Fibroblast of lung (primary cell): ENCODE results near the gene RNF128. TPM values are rescaled to one million over a fixed set of nuclear protein-coding genes. Genes with fewer than 3 reads are reported as not detected.

Source experiments
- DNase-seq, 2 donors: peaks; one replicate each; pipeline versions ENCODE4 v3.0.0 to v3.0.0-alpha.2; 2010; ENCODE audit warnings: low read depth in 2 of 2
- H2AFZ ChIP-seq: 2 replicates; pipeline ENCODE4 v1.5.1; 2012; ENCODE audit warnings: low read length, control low read depth, inconsistent platforms
- H3K27ac ChIP-seq: 2 replicates; pipeline ENCODE4 v1.5.1; 2011; ENCODE audit warnings: low read length, control low read depth; ENCODE audit not compliant: insufficient read depth
- H3K27me3 ChIP-seq: 2 replicates; pipeline ENCODE4 v1.5.1; 2011; ENCODE audit warnings: mild to moderate bottlenecking, low read length; ENCODE audit not compliant: control insufficient read depth, insufficient read depth
- H3K36me3 ChIP-seq: 2 replicates; pipeline ENCODE4 v1.5.1; 2011; ENCODE audit warnings: low read length; ENCODE audit not compliant: control insufficient read depth, insufficient read depth
- H3K4me1 ChIP-seq: 2 replicates; pipeline ENCODE4 v1.5.1; 2011; ENCODE audit warnings: low read length; ENCODE audit not compliant: control insufficient read depth, insufficient read depth; ENCODE audit errors: extremely low read depth
- H3K4me2 ChIP-seq: 2 replicates; pipeline ENCODE4 v1.5.1; 2011; ENCODE audit warnings: low read length, control low read depth; ENCODE audit not compliant: insufficient read depth; ENCODE audit errors: extremely low read depth
- H3K4me3 ChIP-seq, 4 experiments: fragments of 200-600 bp in 1 of 4; sonication (generic) in 1 of 4; replicated peaks in 1 of 4; 2 replicates each; pipeline ENCODE4 v1.5.1; 2011 to 2016; ENCODE audit warnings: low read length in 4 of 4, low read depth in 3 of 4, mild to moderate bottlenecking in 3 of 4, control low read depth in 2 of 4, inconsistent platforms in 1 of 4, mixed read lengths in 1 of 4; ENCODE audit not compliant: insufficient read depth in 1 of 4; ENCODE audit errors: control extremely low read depth in 1 of 4
- H3K79me2 ChIP-seq: 2 replicates; pipeline ENCODE4 v1.5.1; 2012; ENCODE audit warnings: mild to moderate bottlenecking, low read length, inconsistent platforms; ENCODE audit not compliant: control insufficient read depth, insufficient read depth
- H3K9ac ChIP-seq: 2 replicates; pipeline ENCODE4 v1.5.1; 2011; ENCODE audit warnings: mild to moderate bottlenecking, low read length, control low read depth; ENCODE audit not compliant: insufficient read depth
- H3K9me3 ChIP-seq: 2 replicates; pipeline ENCODE4 v1.5.1; 2012; ENCODE audit warnings: low read depth, low read length; ENCODE audit not compliant: control insufficient read depth, insufficient read depth
- H4K20me1 ChIP-seq: 2 replicates; pipeline ENCODE4 v1.5.1; 2011; ENCODE audit warnings: low read length; ENCODE audit not compliant: control insufficient read depth, insufficient read depth; ENCODE audit errors: extremely low read depth
- EZH2 ChIP-seq: IDR thresholded peaks from 2 replicates; pipeline ENCODE4 v1.5.1; 2012; ENCODE audit warnings: low read length, control low read depth, mild to moderate bottlenecking; ENCODE audit errors: missing control alignments
- polyA plus RNA-seq, 2 donors: library from polyadenylated mRNA; depleted of rRNA in 1 of 2; stranded (reverse) in 1 of 2; unstranded in 1 of 2; fragments of >200 nt; gene quantifications; 2 replicates each; pipeline ENCODE4 v1.2.1, GENCODE V29; 2011 to 2012; ENCODE audit warnings: missing spikeins in 1 of 2
- total RNA-seq: library from RNA; depleted of rRNA; stranded (reverse); fragments of >200 nt; gene quantifications from 2 replicates; pipeline ENCODE4 v1.2.1, GENCODE V29; 2014
- TF ChIP-seq, protein P1 (sequence below), 2 donors: IDR thresholded peaks in 1 of 2; conservative IDR thresholded peaks in 1 of 2; 1 replicate in 1 of 2; 2 replicates in 1 of 2; pipeline ENCODE4 v1.5.1; 2011 to 2012; ENCODE audit warnings: low read length in 2 of 2, control low read depth in 1 of 2, inconsistent platforms in 1 of 2, low read depth in 1 of 2, mild to moderate bottlenecking in 1 of 2

Gene RNF128
- total and polyA plus RNA-seq, 2 donors (not counting 1 experiment from before 2014, with no cell fraction given), result 0.74 to 8.1 TPM

DNA sequence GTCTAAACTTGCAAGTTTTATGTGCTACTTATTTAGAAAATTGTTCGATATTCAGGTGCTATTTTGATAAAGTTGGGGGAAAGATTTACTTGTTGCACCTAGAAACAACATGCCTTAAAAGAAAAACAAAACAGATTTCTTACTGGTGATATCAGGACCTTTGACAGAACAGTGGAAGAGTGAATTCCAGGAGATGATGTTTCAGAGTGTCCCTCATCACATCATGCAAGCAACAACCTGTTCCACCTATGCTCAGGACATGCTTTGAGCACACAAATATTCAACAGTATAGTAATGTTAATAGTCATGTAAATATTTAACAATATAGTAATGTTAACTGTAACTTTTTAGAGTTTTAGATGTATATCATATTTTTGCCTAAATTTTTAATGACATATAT lies 23.9 kb upstream of the RNF128 start:
- Histone ChIP-seq H3K4me2 (no peak overlapping the region), H3K4me1 (peaks cover 1% of the 10 kb centered on the region), H3K9ac (no peak overlapping the region), H3K4me3 (no peak overlapping the region), H3K79me2 (no peaks in the 10 kb centered on the region), H3K27me3 (no peaks in the 10 kb centered on the region), H4K20me1 (no peaks in the 10 kb centered on the region), H3K9me3 (no peaks in the 10 kb centered on the region), H3K27ac (no peak overlapping the region), H3K36me3 (no peaks in the 10 kb centered on the region), H2AFZ (no peak overlapping the region)
- TF ChIP-seq EZH2, result no peak
- TF ChIP-seq, protein P1, sequence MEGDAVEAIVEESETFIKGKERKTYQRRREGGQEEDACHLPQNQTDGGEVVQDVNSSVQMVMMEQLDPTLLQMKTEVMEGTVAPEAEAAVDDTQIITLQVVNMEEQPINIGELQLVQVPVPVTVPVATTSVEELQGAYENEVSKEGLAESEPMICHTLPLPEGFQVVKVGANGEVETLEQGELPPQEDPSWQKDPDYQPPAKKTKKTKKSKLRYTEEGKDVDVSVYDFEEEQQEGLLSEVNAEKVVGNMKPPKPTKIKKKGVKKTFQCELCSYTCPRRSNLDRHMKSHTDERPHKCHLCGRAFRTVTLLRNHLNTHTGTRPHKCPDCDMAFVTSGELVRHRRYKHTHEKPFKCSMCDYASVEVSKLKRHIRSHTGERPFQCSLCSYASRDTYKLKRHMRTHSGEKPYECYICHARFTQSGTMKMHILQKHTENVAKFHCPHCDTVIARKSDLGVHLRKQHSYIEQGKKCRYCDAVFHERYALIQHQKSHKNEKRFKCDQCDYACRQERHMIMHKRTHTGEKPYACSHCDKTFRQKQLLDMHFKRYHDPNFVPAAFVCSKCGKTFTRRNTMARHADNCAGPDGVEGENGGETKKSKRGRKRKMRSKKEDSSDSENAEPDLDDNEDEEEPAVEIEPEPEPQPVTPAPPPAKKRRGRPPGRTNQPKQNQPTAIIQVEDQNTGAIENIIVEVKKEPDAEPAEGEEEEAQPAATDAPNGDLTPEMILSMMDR (conservative IDR thresholded peaks at IDR 0.05 in 1 of 2, IDR thresholded peaks at IDR 0.05 in 1 of 2; ENCODE audit: low read depth in 1 of 2, low read length in 2 of 2), result no peak
- DNase-seq, result no peak

DNA sequence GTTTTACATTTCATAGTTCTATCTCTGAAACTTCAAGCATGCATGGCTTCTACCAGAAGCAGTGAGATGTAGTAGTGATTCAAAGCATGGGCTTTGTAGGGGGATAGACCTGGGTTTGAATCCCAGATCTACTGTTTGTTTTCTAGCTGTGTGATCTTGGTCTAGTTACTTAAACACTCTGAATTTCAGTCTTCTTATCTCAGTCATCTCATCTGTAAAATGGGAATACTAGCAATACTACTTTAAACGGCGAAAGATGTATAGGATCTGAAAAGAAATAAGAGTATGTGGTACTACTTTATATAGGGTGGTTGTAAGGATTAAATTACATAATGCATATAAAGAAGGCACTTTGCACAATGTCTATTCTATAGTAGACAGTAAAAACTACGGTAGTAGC lies 20.0 kb upstream of the RNF128 start:
- H3K9ac ChIP-seq, result no peak overlapping the region
- no peak overlapping the region for H3K4me2 ChIP-seq
- peaks cover 2% of the 10 kb centered on the region for H3K4me1 ChIP-seq
- no peaks in the 10 kb centered on the region for H4K20me1 ChIP-seq
- H3K27ac ChIP-seq, result no peak overlapping the region
- no peaks in the 10 kb centered on the region for H3K27me3 ChIP-seq
- no peaks in the 10 kb centered on the region for H3K79me2 ChIP-seq
- no peak overlapping the region for H2AFZ ChIP-seq
- no peaks in the 10 kb centered on the region for H3K36me3 ChIP-seq
- TF ChIP-seq, protein P1 (conservative IDR thresholded peaks at IDR 0.05 in 1 of 2, IDR thresholded peaks at IDR 0.05 in 1 of 2; ENCODE audit: low read depth in 1 of 2, low read length in 2 of 2), result no peak
- TF ChIP-seq EZH2, result no peak
- no peaks in the 10 kb centered on the region for H3K9me3 ChIP-seq
- DNase-seq, result no peak
- H3K4me3 ChIP-seq, result no peak overlapping the region

DNA sequence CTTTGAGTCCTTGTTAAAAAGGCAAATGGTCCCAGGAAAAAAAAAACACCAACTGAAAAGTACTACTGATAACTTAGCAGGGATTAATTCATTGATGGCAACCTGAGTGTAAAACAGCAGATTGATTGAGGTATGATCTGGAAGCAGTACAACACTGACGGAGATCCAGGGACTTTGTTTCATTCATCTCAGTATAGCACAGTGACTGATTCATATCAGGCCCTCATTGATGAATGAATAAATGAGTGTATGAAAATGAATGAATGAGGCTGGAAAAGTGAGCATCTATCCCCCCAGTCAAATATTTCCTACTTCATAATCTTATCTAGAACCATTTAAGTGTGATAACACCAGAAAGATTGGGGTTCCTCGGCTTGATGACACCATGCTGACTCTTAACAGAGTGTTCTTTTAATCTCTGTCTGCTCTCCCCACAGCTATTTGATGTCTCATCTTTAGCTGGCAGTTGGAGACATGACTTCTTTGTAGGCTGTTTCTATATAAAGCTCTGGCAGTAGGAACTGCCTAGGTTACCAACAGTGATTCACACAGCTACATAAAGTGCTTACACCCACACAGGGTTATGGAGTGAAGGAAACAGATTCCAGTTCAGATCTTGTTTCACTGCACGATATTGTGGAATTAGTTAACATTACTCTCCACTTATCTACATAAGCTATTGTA lies 18.6 kb upstream of the RNF128 start:
- Histone ChIP-seq H3K27ac (peak overlapping the region; percentile 61), H3K9ac (no peak overlapping the region)

More for the DNA sequence above, 18.6 kb upstream of the RNF128 start:
- Histone ChIP-seq H4K20me1 (no peaks in the 10 kb centered on the region), H3K4me1 (peaks cover 2% of the 10 kb centered on the region), H3K36me3 (no peaks in the 10 kb centered on the region), H3K79me2 (no peaks in the 10 kb centered on the region), H2AFZ (no peak overlapping the region), H3K27me3 (no peaks in the 10 kb centered on the region), H3K4me2 (no peak overlapping the region), H3K9me3 (no peaks in the 10 kb centered on the region), H3K4me3 (no peak overlapping the region)
- TF ChIP-seq, protein P1 (conservative IDR thresholded peaks at IDR 0.05 in 1 of 2, IDR thresholded peaks at IDR 0.05 in 1 of 2; ENCODE audit: low read depth in 1 of 2, low read length in 2 of 2), result no peak
- TF ChIP-seq EZH2, result no peak
- DNase-seq, result peak; percentile 80 to 97
